Stimulated activated naive CD8-positive, alpha-beta T cell treated with anti-CD3 and anti-CD28 coated beads, Interleukin-15, amount 100 ng/mL, for 72 hours (primary cell): Measurements from ENCODE around the gene TGM3.

Experiments
- ATAC-seq: fragments of 150-1000 bp; cut with Tn5 transposase; 2 replicates; pipeline ENCODE4 v1.10.0; 2021; ENCODE audit warnings: mild to moderate bottlenecking, moderate library complexity
- DNase-seq, 2 donors: peaks; one replicate each; pipeline ENCODE4 v3.0.0; 2021 to 2022
- H3K27ac Mint-ChIP-seq, 2 donors: one replicate each; pipeline ENCODE4 v1.8.0; 2022; ENCODE audit warnings: mild to moderate bottlenecking in 2 of 2, mixed read lengths in 2 of 2, moderate library complexity in 2 of 2
- H3K27me3 Mint-ChIP-seq: one replicate; pipeline ENCODE4 v1.8.0; 2022; ENCODE audit warnings: mixed read lengths
- H3K4me1 Mint-ChIP-seq: one replicate; pipeline ENCODE4 v1.8.0; 2022; ENCODE audit warnings: mild to moderate bottlenecking, mixed read lengths
- H3K4me3 Mint-ChIP-seq, 2 donors: one replicate each; pipeline ENCODE4 v1.8.0; 2022; ENCODE audit warnings: mild to moderate bottlenecking in 2 of 2, mixed read lengths in 2 of 2, moderate library complexity in 1 of 2
- H3K9me3 Mint-ChIP-seq, 2 donors: one replicate each; pipeline ENCODE4 v1.8.0; 2022; ENCODE audit warnings: mixed read lengths in 2 of 2

The TGM3 gene

GRCh38 chr20:2386516-2387179 is 90.8 kb downstream of the TGM3 start:
- ATAC-seq: peak; percentile 32
- Mint-ChIP-seq H3K27me3 (peaks cover 34% of the 10 kb centered on the region), H3K9me3 (peaks cover 0 to 5% of the 10 kb centered on the region in 2 donors), H3K27ac (peak overlapping the region in 1 of 2 donors; percentile 67), H3K4me3 (peak overlapping the region in 1 of 2 donors; percentile 37), H3K4me1 (peaks cover 31% of the 10 kb centered on the region)
- DNase-seq: no peak

DNA sequence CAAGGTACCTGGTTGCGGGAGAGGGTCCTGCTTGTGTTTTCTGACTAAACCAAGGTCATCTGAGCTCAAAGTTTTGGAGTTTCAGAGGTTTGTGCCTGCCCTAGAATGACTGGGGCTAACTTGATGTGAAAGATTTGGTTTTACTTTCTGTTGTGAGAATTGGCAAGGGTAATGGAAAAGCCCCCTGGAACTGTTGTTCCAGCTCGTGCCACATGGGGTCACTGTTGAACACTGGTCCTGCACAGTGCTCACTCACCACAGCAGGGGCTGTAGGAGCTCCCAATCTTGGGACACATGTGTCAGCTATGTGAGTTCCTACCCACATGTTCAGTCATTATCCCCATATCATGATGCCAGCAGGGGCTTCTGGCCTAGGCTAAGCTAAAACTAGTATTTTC is 91.4 kb downstream of the TGM3 start:
- H3K4me1 Mint-ChIP-seq: peaks cover 31% of the 10 kb centered on the region
- peaks cover 0 to 5% of the 10 kb centered on the region in 2 donors for H3K9me3 Mint-ChIP-seq
- H3K27me3 Mint-ChIP-seq: peaks cover 34% of the 10 kb centered on the region
- DNase-seq (peak; percentile 69 to 81), ATAC-seq (peak; percentile 94)
- H3K4me3 Mint-ChIP-seq: peak overlapping the region in 1 of 2 donors; percentile 37
- peak overlapping the region in 1 of 2 donors; percentile 67 for H3K27ac Mint-ChIP-seq

- Mint-ChIP-seq H3K9me3 (peaks cover 0 to 5% of the 10 kb centered on the region in 2 donors), H3K4me1 (peaks cover 31% of the 10 kb centered on the region), H3K4me3 (no peak overlapping the region), H3K27me3 (peaks cover 32% of the 10 kb centered on the region), H3K27ac (no peak overlapping the region)
- no peak for ATAC-seq
- DNase-seq: no peak
These were observed 91.8 kb downstream of the TGM3 start for GRCh38 chr20:2387580-2387979.
